Measurements from ENCODE around the gene MYRIP. TPM values are rescaled to one million over a fixed set of nuclear protein-coding genes. Genes with fewer than 3 reads are reported as not detected.

The MYRIP gene
- total RNA-seq, 2 donors from 2014 or later: 4.2 to 7.1 TPM

- Histone ChIP-seq H3K9me3 (no peaks in the 10 kb centered on the region), H3K27ac (no peak overlapping the region), H3K4me1 (no peaks in the 10 kb centered on the region), H3K4me3 (no peak overlapping the region), H3K36me3 (no peaks in the 10 kb centered on the region), H3K27me3 (no peaks in the 10 kb centered on the region)
- no peak for DNase-seq (ENCODE audit: low spot score)
- no peak for TF ChIP-seq CTCF (IDR thresholded peaks at IDR 0.05)
Measured at GRCh38 chr3:40172560-40172959, 363.2 kb downstream of the MYRIP start.

- TF ChIP-seq CTCF (IDR thresholded peaks at IDR 0.05): no peak
- H3K27me3 ChIP-seq: no peaks in the 10 kb centered on the region
Measured at GRCh38 chr3:40173227-40173721, 363.9 kb downstream of the MYRIP start.

GRCh38 chr3:40178012-40178594 lies 368.7 kb downstream of the MYRIP start:
- Histone ChIP-seq H3K36me3 (no peaks in the 10 kb centered on the region), H3K27ac (no peak overlapping the region), H3K9me3 (no peaks in the 10 kb centered on the region), H3K4me3 (no peak overlapping the region), H3K4me1 (no peaks in the 10 kb centered on the region), H3K27me3 (no peaks in the 10 kb centered on the region)
- DNase-seq (ENCODE audit: low spot score): no peak
- no peak for TF ChIP-seq CTCF (IDR thresholded peaks at IDR 0.05)

More at GRCh38 chr3:40173227-40173721, 363.9 kb downstream of the MYRIP start:
- H3K27ac ChIP-seq: no peak overlapping the region
- H3K4me3 ChIP-seq: no peak overlapping the region
- no peaks in the 10 kb centered on the region for H3K9me3 ChIP-seq
- H3K36me3 ChIP-seq: no peaks in the 10 kb centered on the region
- no peaks in the 10 kb centered on the region for H3K4me1 ChIP-seq
- no peak for DNase-seq (ENCODE audit: low spot score)

- Histone ChIP-seq H3K4me3 (no peak overlapping the region), H3K27me3 (no peaks in the 10 kb centered on the region), H3K36me3 (no peaks in the 10 kb centered on the region), H3K4me1 (no peaks in the 10 kb centered on the region), H3K9me3 (no peaks in the 10 kb centered on the region), H3K27ac (no peak overlapping the region)
- DNase-seq (ENCODE audit: low spot score): peak; percentile 86
- TF ChIP-seq CTCF (IDR thresholded peaks at IDR 0.05): peak; percentile 50 to 80
Measured at GRCh38 chr3:40179016-40179415, 369.6 kb downstream of the MYRIP start.

GRCh38 chr3:40181182-40181581 lies 371.8 kb downstream of the MYRIP start:
- Histone ChIP-seq H3K9me3 (no peaks in the 10 kb centered on the region), H3K27ac (no peak overlapping the region), H3K27me3 (no peaks in the 10 kb centered on the region), H3K4me1 (no peaks in the 10 kb centered on the region), H3K4me3 (no peak overlapping the region), H3K36me3 (no peaks in the 10 kb centered on the region)
- no peak for TF ChIP-seq CTCF (IDR thresholded peaks at IDR 0.05)
- DNase-seq (ENCODE audit: low spot score): no peak

All from right atrium auricular region (tissue), 2 donors.